Fibroblast of lung (primary cell): ENCODE results near the gene ZCRB1.
"Not testable (repeated sequence)": the region's sequence is repeated elsewhere in the genome, so short reads cannot be mapped to it uniquely, and the experiment has no call there.

Experiments
- CTCF ChIP-seq, 2 donors: IDR thresholded peaks in 1 of 2; conservative IDR thresholded peaks in 1 of 2; 1 replicate in 1 of 2; 2 replicates in 1 of 2; pipeline ENCODE4 v1.5.1; 2011 to 2012; ENCODE audit warnings: low read length in 2 of 2, control low read depth in 1 of 2, inconsistent platforms in 1 of 2, low read depth in 1 of 2, mild to moderate bottlenecking in 1 of 2
- EZH2 ChIP-seq: IDR thresholded peaks from 2 replicates; pipeline ENCODE4 v1.5.1; 2012; ENCODE audit warnings: low read length, control low read depth, mild to moderate bottlenecking; ENCODE audit errors: missing control alignments

GRCh38 chr12:42330097-42330496 lies 4.2 kb upstream of the ZCRB1 start:
- not testable (repeated sequence) for TF ChIP-seq CTCF (conservative IDR thresholded peaks at IDR 0.05 in 1 of 2, IDR thresholded peaks at IDR 0.05 in 1 of 2; ENCODE audit: low read depth in 1 of 2, low read length in 2 of 2); EZH2
